ENCODE results near the gene VENTX.

GRCh38 chr10:133195096-133195495 is 42.6 kb upstream of the VENTX start:
- TF ChIP-seq CTCF (IDR thresholded peaks at IDR 0.05) (no peak), POLR2A (IDR thresholded peaks at IDR 0.05) (no peak)
